ENCODE measurements around the gene PLOD1. TPM values are rescaled to one million over a fixed set of nuclear protein-coding genes. Genes with fewer than 3 reads are reported as not detected.
"Not testable (repeated sequence)": the region's sequence is repeated elsewhere in the genome, so short reads cannot be mapped to it uniquely, and the experiment has no call there.

The PLOD1 gene
- total RNA-seq, 1 donor from 2014 or later = 104 TPM

DNA sequence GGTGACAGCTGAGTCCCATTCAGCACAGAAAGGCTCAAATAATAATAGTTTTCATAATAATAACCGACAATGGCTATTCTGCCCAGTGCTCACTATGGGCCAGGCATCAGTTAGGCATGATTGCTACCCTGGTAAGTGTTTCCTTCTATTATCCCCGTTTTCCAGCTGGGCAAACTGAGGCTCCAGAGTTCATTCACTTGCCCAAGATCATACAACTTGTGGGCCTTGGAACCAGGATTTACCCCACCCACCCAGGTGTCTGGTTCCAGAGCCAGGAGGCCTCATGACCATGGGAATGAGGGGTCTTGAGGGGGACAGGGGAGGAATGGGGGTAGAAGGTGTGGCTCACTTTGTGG lies 518 bp downstream of the PLOD1 start:
- peaks cover 1% of the 10 kb centered on the region for H3K36me3 ChIP-seq (ENCODE audit: control insufficient read depth, insufficient read depth, low read length)
- no peaks in the 10 kb centered on the region for H3K27me3 ChIP-seq (ENCODE audit: control insufficient read depth, insufficient read depth, low read length)
- no peak for DNase-seq (ENCODE audit: low read depth)
- H3K4me3 ChIP-seq (ENCODE audit: low read depth, low read length) = peak overlapping the region; percentile 65
- TF ChIP-seq, protein P1, sequence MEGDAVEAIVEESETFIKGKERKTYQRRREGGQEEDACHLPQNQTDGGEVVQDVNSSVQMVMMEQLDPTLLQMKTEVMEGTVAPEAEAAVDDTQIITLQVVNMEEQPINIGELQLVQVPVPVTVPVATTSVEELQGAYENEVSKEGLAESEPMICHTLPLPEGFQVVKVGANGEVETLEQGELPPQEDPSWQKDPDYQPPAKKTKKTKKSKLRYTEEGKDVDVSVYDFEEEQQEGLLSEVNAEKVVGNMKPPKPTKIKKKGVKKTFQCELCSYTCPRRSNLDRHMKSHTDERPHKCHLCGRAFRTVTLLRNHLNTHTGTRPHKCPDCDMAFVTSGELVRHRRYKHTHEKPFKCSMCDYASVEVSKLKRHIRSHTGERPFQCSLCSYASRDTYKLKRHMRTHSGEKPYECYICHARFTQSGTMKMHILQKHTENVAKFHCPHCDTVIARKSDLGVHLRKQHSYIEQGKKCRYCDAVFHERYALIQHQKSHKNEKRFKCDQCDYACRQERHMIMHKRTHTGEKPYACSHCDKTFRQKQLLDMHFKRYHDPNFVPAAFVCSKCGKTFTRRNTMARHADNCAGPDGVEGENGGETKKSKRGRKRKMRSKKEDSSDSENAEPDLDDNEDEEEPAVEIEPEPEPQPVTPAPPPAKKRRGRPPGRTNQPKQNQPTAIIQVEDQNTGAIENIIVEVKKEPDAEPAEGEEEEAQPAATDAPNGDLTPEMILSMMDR (IDR thresholded peaks at IDR 0.05; ENCODE audit: insufficient read depth, low read length, poor library complexity, severe bottlenecking) = no peak

GRCh38 chr1:11935733-11936132 lies 1.2 kb downstream of the PLOD1 start:
- not testable (repeated sequence) for H3K36me3 ChIP-seq (ENCODE audit: control insufficient read depth, insufficient read depth, low read length); H3K27me3 ChIP-seq (ENCODE audit: control insufficient read depth, insufficient read depth, low read length); H3K4me3 ChIP-seq (ENCODE audit: low read depth, low read length); DNase-seq (ENCODE audit: low read depth)

GRCh38 chr1:11938722-11939526 lies 4.4 kb downstream of the PLOD1 start:
- TF ChIP-seq, protein P1 (IDR thresholded peaks at IDR 0.05; ENCODE audit: insufficient read depth, low read length, poor library complexity, severe bottlenecking) = no peak
- Histone ChIP-seq H3K4me3 (ENCODE audit: low read depth, low read length) (no peak overlapping the region), H3K36me3 (ENCODE audit: control insufficient read depth, insufficient read depth, low read length) (peaks cover 1% of the 10 kb centered on the region), H3K27me3 (ENCODE audit: control insufficient read depth, insufficient read depth, low read length) (no peaks in the 10 kb centered on the region)
- no peak for DNase-seq (ENCODE audit: low read depth)

DNA sequence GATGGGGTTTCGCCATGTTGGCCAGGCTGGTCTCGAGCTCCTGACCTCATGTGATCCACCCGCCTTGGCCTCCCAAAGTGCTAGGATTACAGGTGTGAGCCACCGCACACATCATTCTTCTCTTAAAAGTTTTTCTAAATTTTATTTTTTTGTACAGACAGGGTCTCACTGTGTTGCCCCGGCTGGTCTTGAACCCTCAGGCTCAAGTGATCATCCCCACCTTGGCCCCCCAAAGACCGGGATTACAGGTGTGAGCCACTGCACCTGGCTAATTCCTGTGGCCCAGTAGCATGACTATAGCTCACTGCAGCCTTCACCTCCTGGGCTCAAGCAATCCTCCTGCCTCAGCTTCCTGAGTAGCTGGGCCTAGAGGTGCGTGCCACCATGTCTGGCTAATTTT lies 5.3 kb downstream of the PLOD1 start:
- H3K36me3 ChIP-seq (ENCODE audit: control insufficient read depth, insufficient read depth, low read length); DNase-seq (ENCODE audit: low read depth): not testable (repeated sequence)

DNA sequence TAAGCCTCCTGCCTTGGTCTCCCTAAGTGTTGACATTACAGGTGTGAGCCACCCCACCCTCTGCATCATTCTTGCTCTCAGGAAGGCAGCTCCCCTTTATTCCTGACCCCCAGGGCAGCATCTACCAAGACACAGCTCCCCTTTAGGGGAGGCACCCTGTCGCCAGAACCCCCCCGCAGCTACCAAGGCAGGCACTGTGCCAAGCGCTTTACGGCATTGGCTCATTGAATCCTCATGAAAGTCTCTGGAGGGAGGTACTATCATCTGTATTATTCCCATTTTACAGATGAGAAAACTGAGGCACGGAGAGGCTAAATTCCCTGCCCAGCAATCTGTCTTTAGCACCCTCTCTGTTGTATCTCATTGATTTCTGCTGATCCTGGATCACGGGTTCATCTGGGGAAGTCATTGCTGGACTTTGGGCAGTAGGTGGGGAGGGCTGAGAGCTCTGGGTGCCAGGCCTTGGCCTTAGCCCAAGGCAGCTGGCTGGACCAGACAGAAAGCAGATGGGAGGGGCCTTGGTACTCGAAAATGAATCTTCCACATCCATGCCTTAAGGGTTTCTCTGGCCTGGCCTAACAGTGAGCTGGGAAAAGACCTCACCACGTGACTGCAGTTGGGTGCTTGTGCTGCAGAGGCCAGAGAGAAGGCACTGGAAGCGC lies 5.9 kb downstream of the PLOD1 start:
- TF ChIP-seq, protein P1 (IDR thresholded peaks at IDR 0.05; ENCODE audit: insufficient read depth, low read length, poor library complexity, severe bottlenecking) = no peak
- no peak overlapping the region for H3K4me3 ChIP-seq (ENCODE audit: low read depth, low read length)
- H3K36me3 ChIP-seq (ENCODE audit: control insufficient read depth, insufficient read depth, low read length) = peaks cover 1% of the 10 kb centered on the region
- H3K27me3 ChIP-seq (ENCODE audit: control insufficient read depth, insufficient read depth, low read length) = no peaks in the 10 kb centered on the region
- no peak for DNase-seq (ENCODE audit: low read depth)

More for the DNA sequence above, 5.3 kb downstream of the PLOD1 start:
- not testable (repeated sequence) for H3K4me3 ChIP-seq (ENCODE audit: low read depth, low read length); H3K27me3 ChIP-seq (ENCODE audit: control insufficient read depth, insufficient read depth, low read length)

DNA sequence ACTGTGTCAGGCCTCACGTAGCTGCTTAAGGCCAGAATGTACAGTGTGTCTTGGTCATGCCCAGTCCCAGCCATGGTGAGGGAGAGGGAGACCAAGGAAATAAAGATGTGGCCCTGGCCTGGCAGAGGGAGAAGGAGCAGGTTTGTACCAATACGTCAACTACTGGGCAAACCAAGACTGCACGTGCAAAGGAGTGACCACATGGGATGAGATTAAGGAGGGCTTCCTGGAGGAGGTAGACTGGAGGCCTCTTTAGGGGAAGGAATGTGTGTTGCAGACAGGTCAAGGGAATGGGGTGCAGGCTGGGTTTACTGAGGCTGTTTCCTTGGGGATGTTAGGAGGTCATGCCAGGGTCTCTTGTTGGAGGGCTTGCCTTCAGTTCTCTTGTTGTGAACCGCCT lies 7.8 kb downstream of the PLOD1 start:
- no peaks in the 10 kb centered on the region for H3K27me3 ChIP-seq (ENCODE audit: control insufficient read depth, insufficient read depth, low read length)
- peaks cover 1% of the 10 kb centered on the region for H3K36me3 ChIP-seq (ENCODE audit: control insufficient read depth, insufficient read depth, low read length)
- no peak overlapping the region for H3K4me3 ChIP-seq (ENCODE audit: low read depth, low read length)
- no peak for DNase-seq (ENCODE audit: low read depth)
- TF ChIP-seq, protein P1 (IDR thresholded peaks at IDR 0.05; ENCODE audit: insufficient read depth, low read length, poor library complexity, severe bottlenecking) = no peak
